AG09309 (cell line): Measurements from ENCODE around the gene LGALS7B.
"Not testable (repeated sequence)": the region's sequence is repeated elsewhere in the genome, so short reads cannot be mapped to it uniquely, and the experiment has no call there.

Experiments used
- DNase-seq: peaks from one replicate; pipeline ENCODE4 v3.0.0-alpha.2; 2010; ENCODE audit warnings: low read depth
- H3K4me3 ChIP-seq: 2 replicates; pipeline ENCODE4 v1.5.1; 2011; ENCODE audit warnings: mild to moderate bottlenecking, low read depth, low read length, moderate library complexity; ENCODE audit not compliant: control insufficient read depth
- CTCF ChIP-seq: IDR thresholded peaks from 2 replicates; pipeline ENCODE4 v1.5.1; 2011; ENCODE audit warnings: mild to moderate bottlenecking, low read depth, low read length, inconsistent platforms; ENCODE audit not compliant: insufficient read depth, control insufficient read depth; ENCODE audit errors: missing control alignments

LGALS7B gene

GRCh38 chr19:38785187-38785699 is 3.8 kb upstream of the LGALS7B start:
- no peak overlapping the region for H3K4me3 ChIP-seq
- no peak for DNase-seq
- no peak for TF ChIP-seq CTCF

- DNase-seq, H3K4me3 ChIP-seq: not testable (repeated sequence)
Observed at GRCh38 chr19:38786061-38786460, 2.9 kb upstream of the LGALS7B start.

GRCh38 chr19:38786572-38787265 is 2.3 kb upstream of the LGALS7B start:
- no peak for DNase-seq
- TF ChIP-seq CTCF = no peak
- no peak overlapping the region for H3K4me3 ChIP-seq

GRCh38 chr19:38790507-38791403 is 1.8 kb downstream of the LGALS7B start:
- DNase-seq, H3K4me3 ChIP-seq: not testable (repeated sequence)

- DNase-seq, H3K4me3 ChIP-seq: not testable (repeated sequence)
Observed at GRCh38 chr19:38791451-38792064, 2.6 kb downstream of the LGALS7B start.

- peak; percentile 15 for TF ChIP-seq CTCF
- H3K4me3 ChIP-seq = no peak overlapping the region
- DNase-seq = no peak
Observed at GRCh38 chr19:38792250-38793111, 3.5 kb downstream of the LGALS7B start.

- H3K4me3 ChIP-seq = no peak overlapping the region
- no peak for TF ChIP-seq CTCF
- no peak for DNase-seq
Observed at GRCh38 chr19:38793177-38793576, 4.2 kb downstream of the LGALS7B start.

GRCh38 chr19:38793671-38794070 is 4.7 kb downstream of the LGALS7B start:
- no peak overlapping the region for H3K4me3 ChIP-seq
- DNase-seq = no peak
- TF ChIP-seq CTCF = no peak
